Measurements from ENCODE around the gene PLEKHG2. TPM values are rescaled to one million over a fixed set of nuclear protein-coding genes. Genes with fewer than 3 reads are reported as not detected.

The PLEKHG2 gene
- total and polyA plus RNA-seq, 9 of the 15 experiments (the other 6 are each of a cell fraction or from before 2014, with no cell fraction given) = 0.98 to 45.7 (median 9.8) TPM

DNA sequence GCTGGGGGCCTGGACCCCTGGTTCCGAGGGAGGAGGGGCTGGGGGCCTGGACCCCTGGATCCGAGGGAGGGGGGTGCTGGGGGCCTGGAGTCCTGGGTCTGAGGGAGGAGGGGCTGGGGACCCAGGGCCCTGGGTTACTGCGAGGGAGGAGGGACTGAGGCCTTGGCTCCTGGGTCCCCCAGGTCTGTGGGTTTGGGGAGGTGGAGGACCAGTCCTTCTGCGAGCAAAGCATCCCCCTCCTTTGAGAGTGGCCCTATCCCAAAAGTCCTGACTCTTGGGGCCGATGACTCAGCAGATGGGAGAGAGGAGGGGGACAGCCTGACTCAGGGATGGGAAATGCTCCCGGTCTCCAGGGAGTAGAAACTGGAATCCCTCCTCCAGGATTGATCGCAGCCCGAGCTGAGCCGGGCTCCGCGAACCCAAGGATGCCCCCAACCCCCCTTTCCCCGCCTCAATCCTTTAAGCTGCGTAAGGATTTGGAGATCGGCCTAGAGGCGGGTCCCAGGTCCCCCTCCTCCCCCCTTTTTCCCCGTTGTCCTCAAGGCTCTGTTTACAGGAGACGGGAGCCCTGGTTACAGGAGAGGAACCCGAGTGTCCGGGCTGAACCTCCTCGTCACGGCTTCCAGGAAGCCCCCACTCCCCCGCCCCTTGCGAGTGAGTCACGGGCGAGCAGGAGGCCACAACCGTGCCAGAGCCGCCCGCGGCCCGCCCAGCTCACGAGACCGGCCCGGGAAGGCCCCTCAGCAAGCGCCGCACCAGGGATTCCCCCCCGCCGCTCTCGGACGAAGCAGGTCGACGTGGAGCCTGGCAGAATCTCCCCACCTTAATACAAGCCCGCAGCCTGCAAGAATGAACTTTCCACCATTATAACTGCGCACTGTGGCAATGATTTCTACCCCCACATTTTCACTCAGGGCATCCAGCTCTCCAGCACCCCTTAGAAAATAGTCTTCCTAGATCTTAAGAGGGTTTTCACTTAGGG is 8.8 kb upstream of the PLEKHG2 start (continued):
- peak; percentile 94 for TF ChIP-seq HES1 (IDR thresholded peaks at IDR 0.05; ENCODE audit: low read depth)
- TF ChIP-seq ZNF444 (CRISPR knock-in tag; IDR thresholded peaks at IDR 0.05) = no peak
- TF ChIP-seq CREB1 (IDR thresholded peaks at IDR 0.05) = peak; percentile 64
- TF ChIP-seq CREB1 (CRISPR knock-in tag; IDR thresholded peaks at IDR 0.05) = peak; percentile 74
- TF ChIP-seq BRD9 (IDR thresholded peaks at IDR 0.05; ENCODE audit: low read depth, partially characterized antibody) = peak; percentile 38
- peak; percentile 6; the same call in 1 of the 2 replicates for TF ChIP-seq PHF8 (IDR thresholded peaks at IDR 0.05; ENCODE audit: borderline replicate concordance, low read length)
- TF ChIP-seq FOS (IDR thresholded peaks at IDR 0.05; ENCODE audit: extremely low read depth, insufficient read length) = no peak
- TF ChIP-seq MAZ (CRISPR knock-in tag; conservative IDR thresholded peaks at IDR 0.05 in 1 of 2, IDR thresholded peaks at IDR 0.05 in 1 of 2) = peak; percentile 94 to 95
- 0 out of 2 replicates have a peak, but pooled peaks have one; percentile 29 for TF ChIP-seq ZBTB17 (CRISPR knock-in tag; IDR thresholded peaks at IDR 0.05)
- 0 out of 4 replicates have a peak, but pooled peaks of 1 of the 2 experiments have one; percentile 37 for TF ChIP-seq HDAC1 (IDR thresholded peaks at IDR 0.05)
- no peak for TF ChIP-seq POLR2AphosphoS2 (IDR thresholded peaks at IDR 0.05; ENCODE audit: low read length)
- TF ChIP-seq PRMT5 (CRISPR knock-in tag; IDR thresholded peaks at IDR 0.05) = no peak
- no peak for TF ChIP-seq ELK1 (CRISPR knock-in tag; IDR thresholded peaks at IDR 0.05)
- no peak for TF ChIP-seq TFE3 (CRISPR knock-in tag; IDR thresholded peaks at IDR 0.05)
- TF ChIP-seq, protein P1, sequence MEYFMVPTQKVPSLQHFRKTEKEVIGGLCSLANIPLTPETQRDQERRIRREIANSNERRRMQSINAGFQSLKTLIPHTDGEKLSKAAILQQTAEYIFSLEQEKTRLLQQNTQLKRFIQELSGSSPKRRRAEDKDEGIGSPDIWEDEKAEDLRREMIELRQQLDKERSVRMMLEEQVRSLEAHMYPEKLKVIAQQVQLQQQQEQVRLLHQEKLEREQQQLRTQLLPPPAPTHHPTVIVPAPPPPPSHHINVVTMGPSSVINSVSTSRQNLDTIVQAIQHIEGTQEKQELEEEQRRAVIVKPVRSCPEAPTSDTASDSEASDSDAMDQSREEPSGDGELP (CRISPR knock-in tag; IDR thresholded peaks at IDR 0.05; ENCODE audit: borderline replicate concordance) = peak; percentile 70; the same call in 1 of the 2 replicates
- no peak for TF ChIP-seq ZNF436 (CRISPR knock-in tag; IDR thresholded peaks at IDR 0.05)
- no peak for TF ChIP-seq ZNF311 (CRISPR knock-in tag; IDR thresholded peaks at IDR 0.05)
- TF ChIP-seq ZNF518B (CRISPR knock-in tag; IDR thresholded peaks at IDR 0.05) = no peak
